Peyer's patch (tissue), 4 donors: ENCODE data around the gene DFFA.

Experiments
- POLR2A ChIP-seq, 2 donors: fragments of 450-650 bp; IDR thresholded peaks; one replicate each; pipeline ENCODE4 v1.5.1; 2017; ENCODE audit warnings: antibody characterized with exemption in 2 of 2, mild to moderate bottlenecking in 2 of 2, moderate library complexity in 2 of 2
- TF ChIP-seq, protein P1 (sequence below), 6 experiments: fragments of 450-650 bp in 4 of 6; fragments of 200-600 bp in 2 of 6; sonication (generic) in 1 of 6; IDR thresholded peaks; one replicate each; pipeline ENCODE4 v1.5.1; 2017 to 2019; ENCODE audit warnings: antibody characterized with exemption in 6 of 6, mild to moderate bottlenecking in 3 of 6, moderate library complexity in 1 of 6

DNA sequence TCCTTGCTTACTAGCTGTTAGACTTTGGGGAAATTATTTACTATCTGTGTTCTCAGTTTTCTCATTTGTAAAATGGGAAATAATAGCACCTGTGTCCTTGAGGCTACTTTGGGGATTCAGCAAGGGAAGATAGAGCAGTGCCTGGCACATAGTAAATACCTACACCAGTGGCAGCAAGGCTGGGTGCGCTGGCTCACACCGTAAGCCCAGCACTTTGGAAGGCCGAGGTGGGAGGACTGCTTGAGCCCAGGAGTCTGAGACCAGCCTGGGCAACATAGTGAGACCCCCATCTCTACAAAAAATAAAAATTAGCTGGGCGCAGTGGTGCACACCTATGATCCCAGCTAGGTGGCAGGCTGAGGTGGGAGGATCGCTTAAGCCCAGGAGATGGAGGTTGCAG is 50.7 kb downstream of the DFFA start:
- TF ChIP-seq, protein P1, sequence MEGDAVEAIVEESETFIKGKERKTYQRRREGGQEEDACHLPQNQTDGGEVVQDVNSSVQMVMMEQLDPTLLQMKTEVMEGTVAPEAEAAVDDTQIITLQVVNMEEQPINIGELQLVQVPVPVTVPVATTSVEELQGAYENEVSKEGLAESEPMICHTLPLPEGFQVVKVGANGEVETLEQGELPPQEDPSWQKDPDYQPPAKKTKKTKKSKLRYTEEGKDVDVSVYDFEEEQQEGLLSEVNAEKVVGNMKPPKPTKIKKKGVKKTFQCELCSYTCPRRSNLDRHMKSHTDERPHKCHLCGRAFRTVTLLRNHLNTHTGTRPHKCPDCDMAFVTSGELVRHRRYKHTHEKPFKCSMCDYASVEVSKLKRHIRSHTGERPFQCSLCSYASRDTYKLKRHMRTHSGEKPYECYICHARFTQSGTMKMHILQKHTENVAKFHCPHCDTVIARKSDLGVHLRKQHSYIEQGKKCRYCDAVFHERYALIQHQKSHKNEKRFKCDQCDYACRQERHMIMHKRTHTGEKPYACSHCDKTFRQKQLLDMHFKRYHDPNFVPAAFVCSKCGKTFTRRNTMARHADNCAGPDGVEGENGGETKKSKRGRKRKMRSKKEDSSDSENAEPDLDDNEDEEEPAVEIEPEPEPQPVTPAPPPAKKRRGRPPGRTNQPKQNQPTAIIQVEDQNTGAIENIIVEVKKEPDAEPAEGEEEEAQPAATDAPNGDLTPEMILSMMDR (IDR thresholded peaks at IDR 0.05): no peak
- TF ChIP-seq POLR2A (IDR thresholded peaks at IDR 0.05): no peak
